Fibroblast of skin of abdomen (primary cell): ENCODE measurements around the gene EXTL2.
A peak's percentile ranks its signal among the peaks of the same experiment; 100 is the strongest.
"Not testable (repeated sequence)": the region's sequence is repeated elsewhere in the genome, so short reads cannot be mapped to it uniquely, and the experiment has no call there.

Experiments used
- DNase-seq: peaks from one replicate; pipeline ENCODE4 v3.0.0-alpha.2; 2013

EXTL2 gene

GRCh38 chr1:100902365-100902764 is 7.7 kb upstream of the EXTL2 start:
- no peak for DNase-seq

- peak; percentile 45 for DNase-seq
Observed at GRCh38 chr1:100896481-100896982, 1.9 kb upstream of the EXTL2 start.

GRCh38 chr1:100895540-100896480 is 1.2 kb upstream of the EXTL2 start, which contains the start of gene SLC30A7:
Gene SLC30A7 (plus strand): TSS chr1:100896090. CDS start chr1:100896263, 173 bp downstream.
- DNase-seq = peak; percentile 91

GRCh38 chr1:100893718-100894117 is 924 bp downstream of the EXTL2 start:
- DNase-seq = no peak

GRCh38 chr1:100892554-100892953 is 2.1 kb downstream of the EXTL2 start:
- DNase-seq = no peak

- DNase-seq = no peak
Observed at GRCh38 chr1:100891380-100891779, 3.3 kb downstream of the EXTL2 start.

- not testable (repeated sequence) for DNase-seq
Observed at GRCh38 chr1:100889869-100890482, 4.7 kb downstream of the EXTL2 start.

GRCh38 chr1:100889007-100889406 is 5.6 kb downstream of the EXTL2 start:
- not testable (repeated sequence) for DNase-seq

GRCh38 chr1:100883963-100884362 is 10.7 kb downstream of the EXTL2 start:
- peak; percentile 44 for DNase-seq

- no peak for DNase-seq
Observed at GRCh38 chr1:100882698-100883097, 11.9 kb downstream of the EXTL2 start.

- no peak for DNase-seq
Observed at GRCh38 chr1:100881687-100882086, 13.0 kb downstream of the EXTL2 start.

- no peak for DNase-seq
Observed at GRCh38 chr1:100879422-100879821, 15.2 kb downstream of the EXTL2 start.

- DNase-seq = no peak
Observed at GRCh38 chr1:100876291-100876690, 18.4 kb downstream of the EXTL2 start.

- DNase-seq = no peak
Observed at GRCh38 chr1:100875228-100875627, 19.4 kb downstream of the EXTL2 start.

- no peak for DNase-seq
Observed at GRCh38 chr1:100874433-100874832, 20.2 kb downstream of the EXTL2 start.

- no peak for DNase-seq
Observed at GRCh38 chr1:100869996-100870395, 24.6 kb downstream of the EXTL2 start.

GRCh38 chr1:100868364-100868995 is 26.2 kb downstream of the EXTL2 start:
- DNase-seq = peak; percentile 49

GRCh38 chr1:100866901-100867206 is 27.8 kb downstream of the EXTL2 start:
- DNase-seq = no peak

- peak; percentile 55 for DNase-seq
Observed at GRCh38 chr1:100866041-100866900, 28.4 kb downstream of the EXTL2 start.

GRCh38 chr1:100862591-100862990 is 32.1 kb downstream of the EXTL2 start:
- peak; percentile 94 for DNase-seq

GRCh38 chr1:100861379-100861778 is 33.3 kb downstream of the EXTL2 start:
- peak; percentile 12 for DNase-seq

GRCh38 chr1:100860397-100860991 is 34.1 kb downstream of the EXTL2 start:
- peak; percentile 76 for DNase-seq
